H1 (cell line): ENCODE results near the gene FHAD1. TPM values are rescaled to one million over a fixed set of nuclear protein-coding genes. Genes with fewer than 3 reads are reported as not detected.

Experiments used
- CTCF ChIA-PET: fragments of 300-600 bp; sonication (Branson Sonifier 250); formaldehyde crosslinking; loops from one replicate; lab custom pipeline; 2021; ENCODE audit not compliant: partially characterized antibody; lab: Charles Lee
- POLR2A ChIA-PET: fragments of 300-600 bp; sonication (Branson Sonifier 250); formaldehyde crosslinking; loops from one replicate; lab custom pipeline; 2021; ENCODE audit warnings: inconsistent platforms; ENCODE audit not compliant: partially characterized antibody; lab: Charles Lee
- DNase-seq, 2 experiments: peaks; one replicate each; pipeline versions ENCODE4 v3.0.0 to v3.0.0-alpha.2; 2010 to 2022; ENCODE audit warnings: low spot score in 2 of 2, low read depth in 1 of 2, mixed read lengths in 1 of 2
- FAIRE-seq: peaks from 2 replicates; lab custom pipeline; 2011; peaks lifted over from hg19 to GRCh38; lab: Jason Lieb, UNC
- H2AFZ ChIP-seq: 2 replicates; pipeline ENCODE4 v1.8.1; 2012; ENCODE audit warnings: low read length, inconsistent platforms
- H2AK5ac ChIP-seq: 2 replicates; pipeline ENCODE4 v1.6.1; 2013; ENCODE audit warnings: low read depth, low read length
- H2BK120ac ChIP-seq: replicated peaks from 2 replicates; pipeline ENCODE3; 2013; ENCODE audit warnings: low read depth, low read length, inconsistent platforms
- H2BK12ac ChIP-seq: 2 replicates; pipeline ENCODE4 v1.6.1; 2013; ENCODE audit warnings: low read depth, low read length
- H2BK15ac ChIP-seq: 2 replicates; pipeline ENCODE4 v1.6.1; 2013; ENCODE audit warnings: low read length
- H2BK20ac ChIP-seq: 2 replicates; pipeline ENCODE4 v1.6.1; 2013; ENCODE audit warnings: low read length
- H2BK5ac ChIP-seq: 2 replicates; pipeline ENCODE4 v1.6.1; 2013; ENCODE audit warnings: low read depth, low read length
- H3K14ac ChIP-seq: 2 replicates; pipeline ENCODE4 v1.6.1; 2013; ENCODE audit warnings: inconsistent platforms; ENCODE audit not compliant: insufficient read length
- H3K18ac ChIP-seq: 2 replicates; pipeline ENCODE4 v1.6.1; 2013; ENCODE audit warnings: low read length; ENCODE audit errors: extremely low read depth
- H3K23ac ChIP-seq: 2 replicates; pipeline ENCODE4 v1.6.1; 2013; ENCODE audit warnings: inconsistent platforms; ENCODE audit not compliant: insufficient read length
- H3K23me2 ChIP-seq: 2 replicates; pipeline ENCODE4 v1.6.1; 2013; ENCODE audit warnings: low read depth, low read length
- H3K27ac ChIP-seq: 2 replicates; pipeline ENCODE4 v1.6.1; 2011; ENCODE audit warnings: low read depth, low read length, inconsistent platforms
- H3K27me3 ChIP-seq, 4 experiments: replicated peaks in 1 of 4; 1 replicate in 1 of 4; 2 replicates in 3 of 4; pipeline versions ENCODE4 v1.6.1 to v1.8.1; 2011 to 2013; ENCODE audit warnings: low read length in 3 of 4, mild to moderate bottlenecking in 3 of 4, inconsistent platforms in 2 of 4, mixed read lengths in 2 of 4, moderate library complexity in 1 of 4; ENCODE audit not compliant: control insufficient read depth in 3 of 4, insufficient read depth in 3 of 4; ENCODE audit errors: extremely low read depth in 1 of 4
- H3K36me3 ChIP-seq, 4 experiments: 2 replicates each; pipeline versions ENCODE4 v1.6.1 to v1.8.1; 2011 to 2013; ENCODE audit warnings: mild to moderate bottlenecking in 4 of 4, low read length in 3 of 4, moderate library complexity in 2 of 4, control low read depth in 1 of 4, inconsistent platforms in 1 of 4; ENCODE audit not compliant: insufficient read depth in 4 of 4, control insufficient read depth in 2 of 4
- H3K4ac ChIP-seq: replicated peaks from 2 replicates; pipeline ENCODE3; 2013; ENCODE audit warnings: low read length, low read depth, mixed read lengths, inconsistent platforms; ENCODE audit not compliant: insufficient read length
- H3K4me1 ChIP-seq, 4 experiments: replicated peaks in 1 of 4; 1 replicate in 1 of 4; 2 replicates in 3 of 4; pipeline versions ENCODE4 v1.6.1 to v1.8.1; 2011 to 2013; ENCODE audit warnings: low read length in 3 of 4, inconsistent platforms in 2 of 4, mixed read lengths in 1 of 4; ENCODE audit not compliant: insufficient read depth in 4 of 4, control insufficient read depth in 3 of 4
- H3K4me2 ChIP-seq, 2 experiments: 2 replicates each; pipeline versions ENCODE4 v1.6.1 to v1.8.1; 2011 to 2013; ENCODE audit warnings: low read depth in 2 of 2, low read length in 2 of 2, control low read depth in 1 of 2, inconsistent platforms in 1 of 2, mild to moderate bottlenecking in 1 of 2; ENCODE audit not compliant: insufficient read depth in 1 of 2
- H3K4me3 ChIP-seq, 4 experiments: fragments of 200-600, 300-600 bp in 1 of 4; sonication (generic), shearing (Covaris generic), sonication (Bioruptor Twin) in 1 of 4; 2 replicates each; pipeline versions ENCODE4 v1.5.1 to v1.8.1; 2011 to 2016; ENCODE audit warnings: low read length in 4 of 4, low read depth in 3 of 4, control low read depth in 2 of 4, inconsistent platforms in 2 of 4, mild to moderate bottlenecking in 2 of 4, mixed read lengths in 1 of 4, moderate library complexity in 1 of 4; ENCODE audit not compliant: insufficient read depth in 2 of 4; ENCODE audit errors: extremely low read depth in 1 of 4
- H3K56ac ChIP-seq: replicated peaks from 2 replicates; pipeline ENCODE3; 2013; ENCODE audit warnings: low read depth, mild to moderate bottlenecking, mixed read lengths, low read length, inconsistent platforms; ENCODE audit not compliant: insufficient read length
- H3K79me1 ChIP-seq: 2 replicates; pipeline ENCODE4 v1.6.1; 2013; ENCODE audit warnings: low read depth, low read length, control low read depth
- H3K79me2 ChIP-seq, 2 experiments: 2 replicates each; pipeline versions ENCODE4 v1.6.1 to v1.8.1; 2012 to 2013; ENCODE audit warnings: low read length in 2 of 2, mild to moderate bottlenecking in 2 of 2, inconsistent platforms in 1 of 2; ENCODE audit not compliant: insufficient read depth in 2 of 2, control insufficient read depth in 1 of 2
- H3K9ac ChIP-seq, 4 experiments: replicated peaks in 1 of 4; 1 replicate in 1 of 4; 2 replicates in 3 of 4; pipeline versions ENCODE4 v1.6.1 to v1.8.1; 2011 to 2013; ENCODE audit warnings: low read depth in 3 of 4, low read length in 3 of 4, control low read depth in 2 of 4, mild to moderate bottlenecking in 2 of 4, moderate library complexity in 2 of 4, inconsistent platforms in 1 of 4; ENCODE audit errors: extremely low read depth in 1 of 4
- H3K9me3 ChIP-seq, 2 experiments: 2 replicates each; pipeline versions ENCODE4 v1.6.1 to v1.8.1; 2012 to 2013; ENCODE audit warnings: mild to moderate bottlenecking in 2 of 2, moderate library complexity in 2 of 2, control low read depth in 1 of 2, inconsistent platforms in 1 of 2, low read depth in 1 of 2, low read length in 1 of 2, mixed read lengths in 1 of 2; ENCODE audit not compliant: insufficient read depth in 2 of 2
- H4K20me1 ChIP-seq, 2 experiments: replicated peaks in 1 of 2; 2 replicates each; pipeline versions ENCODE3 to v1.8.1; 2011 to 2013; ENCODE audit warnings: inconsistent platforms in 2 of 2, low read length in 2 of 2, mild to moderate bottlenecking in 1 of 2; ENCODE audit not compliant: insufficient read depth in 2 of 2, control insufficient read depth in 1 of 2
- H4K5ac ChIP-seq: 2 replicates; pipeline ENCODE4 v1.6.1; 2013; ENCODE audit warnings: low read length, low read depth, mixed read lengths, inconsistent platforms; ENCODE audit not compliant: insufficient read length
- H4K8ac ChIP-seq: 2 replicates; pipeline ENCODE4 v1.8.0; 2013; ENCODE audit warnings: mild to moderate bottlenecking, moderate library complexity, low read length, inconsistent platforms; ENCODE audit not compliant: insufficient read depth; ENCODE audit errors: extremely low read depth
- H4K91ac ChIP-seq: replicated peaks from 2 replicates; pipeline ENCODE3; 2013; ENCODE audit warnings: low read length, mixed read lengths, inconsistent platforms; ENCODE audit not compliant: insufficient read length
- CBX8 ChIP-seq: fragments of 300-800, 300-1000 bp; sonication (generic); IDR thresholded peaks from 2 replicates; pipeline ENCODE4 v1.7.1; 2016; ENCODE audit warnings: low read depth, low read length, borderline replicate concordance
- RXRA ChIP-seq: IDR thresholded peaks from 2 replicates; pipeline ENCODE4 v1.6.1; 2011; ENCODE audit warnings: low read depth, mild to moderate bottlenecking, low read length, moderate library complexity; ENCODE audit not compliant: insufficient read depth
- whole genome bisulfite sequencing, 2 experiments: shearing (Covaris generic) in 1 of 2; methylation state at CpG; one replicate each; pipeline versions ENCODE4 v1.1.6 to v1.1.7; 2013 to 2015; ENCODE audit warnings: low lambda C conversion rate in 2 of 2, mixed read lengths in 2 of 2, inconsistent platforms in 1 of 2, low coverage in 1 of 2, missing lambda C conversion rate in 1 of 2; ENCODE audit not compliant: insufficient replicate concordance in 2 of 2, insufficient coverage in 1 of 2, insufficient read length in 1 of 2; ENCODE audit errors: extremely low coverage in 1 of 2, missing lambda C conversion rate in 1 of 2; 5-methylcytosine and 5-hydroxymethylcytosine counted together
- polyA plus RNA-seq, 7 experiments: library from polyadenylated mRNA; depleted of rRNA in 3 of 7; stranded (reverse) in 5 of 7; unstranded in 2 of 7; fragments of >200 nt in 5 of 7; fragments of 200-250 nt in 2 of 7; gene quantifications; 1 replicate in 5 of 7; 2 replicates in 1 of 7; 4 replicates in 1 of 7; pipeline versions ENCODE4 v1.2.1 to v1.2.3, GENCODE V29; 2011 to 2013; ENCODE audit warnings: missing spikeins in 2 of 7, mixed read lengths in 2 of 7
- total RNA-seq: library from RNA; stranded (reverse); fragmentation: NEBNext Ultra II Directional; extraction: Animal tissue kit (Norgen Biotek cat#: 25700); gene quantifications from 2 replicates; pipeline ENCODE4 v1.2.1, GENCODE V29; 2021

Gene FHAD1
- total and polyA plus RNA-seq, 2 of the 8 experiments (the other 6 are each of a cell fraction or from before 2014, with no cell fraction given), result 0.39 to 0.69 TPM

GRCh38 chr1:15201849-15202551 lies 45.0 kb upstream of the FHAD1 start:
- Histone ChIP-seq H3K4me1 (peaks cover 17 to 32% (median 26%) of the 10 kb centered on the region in 4 experiments), H2BK20ac (no peak overlapping the region), H3K36me3 (no peaks in the 10 kb centered on the region), H2BK120ac (no peak overlapping the region), H3K23ac (no peak overlapping the region), H4K5ac (no peak overlapping the region), H3K79me2 (peaks cover 0 to 9% of the 10 kb centered on the region in 2 experiments; a peak in 1 of 4 replicates), H3K9me3 (no peaks in the 10 kb centered on the region), H3K14ac (no peak overlapping the region), H3K9ac (no peak overlapping the region), H2BK12ac (no peak overlapping the region), H4K20me1 (no peaks in the 10 kb centered on the region), H3K79me1 (no peaks in the 10 kb centered on the region; the same call in 1 of the 2 replicates), H3K4me3 (no peak overlapping the region), H4K91ac (no peak overlapping the region), H3K27ac (no peak overlapping the region), H3K4ac (no peak overlapping the region), H3K4me2 (no peak overlapping the region), H3K56ac (no peak overlapping the region), H2AK5ac (no peak overlapping the region), H2AFZ (no peak overlapping the region), H2BK15ac (no peak overlapping the region), H2BK5ac (no peak overlapping the region), H4K8ac (no peak overlapping the region), H3K27me3 (no peaks in the 10 kb centered on the region), H3K23me2 (peaks cover 6% of the 10 kb centered on the region), H3K18ac (no peak overlapping the region)
- DNase-seq (no peak), FAIRE-seq (no peak)
- WGBS, 2 experiments, result 89% methylated on average over 13 of the region's 13 CpGs; no CpG with 5 or more reads in 1 of the 2 experiments
- ChIA-PET POLR2A (interaction anchor here (0.7 kb wide), 1 partner anchor 60 kb away, joined by 3 read pairs; no protein-coding TSS in a partner anchor), CTCF (interaction anchor here (1.0 to 2.6 kb wide), 4 partner anchors 13 to 50 kb away, joined by 3 to 12 read pairs (median 5); partner anchors contain the start of gene TMEM51)
- TF ChIP-seq CBX8 (no peak), RXRA (no peak)
